Bronchial epithelial cell (primary cell): ENCODE data around the gene TMEM259. TPM values are rescaled to one million over a fixed set of nuclear protein-coding genes. Genes with fewer than 3 reads are reported as not detected.
A peak's percentile ranks its signal among the peaks of the same experiment; 100 is the strongest.

Experiments
- DNase-seq: peaks from one replicate; pipeline ENCODE4 v3.0.0-alpha.2; 2010; ENCODE audit warnings: low read depth
- FAIRE-seq: peaks from 2 replicates; lab custom pipeline; 2011; peaks lifted over from hg19 to GRCh38; lab: Jason Lieb, UNC
- H3K27me3 ChIP-seq: 2 replicates; pipeline ENCODE4 v1.5.1; 2011; ENCODE audit warnings: low read length; ENCODE audit not compliant: control insufficient read depth, insufficient read depth
- H3K36me3 ChIP-seq: 2 replicates; pipeline ENCODE4 v1.5.1; 2011; ENCODE audit warnings: low read length; ENCODE audit not compliant: control insufficient read depth, insufficient read depth
- H3K4me3 ChIP-seq: 2 replicates; pipeline ENCODE4 v1.5.1; 2011; ENCODE audit warnings: mild to moderate bottlenecking, low read depth, low read length, control low read depth
- CTCF ChIP-seq: IDR thresholded peaks from 2 replicates; pipeline ENCODE4 v1.5.1; 2011; ENCODE audit warnings: mild to moderate bottlenecking, moderate library complexity, low read length, control low read depth, inconsistent platforms; ENCODE audit not compliant: insufficient read depth, severe bottlenecking
- total RNA-seq: library from RNA; depleted of rRNA; stranded (reverse); fragments of >200 nt; gene quantifications from 2 replicates; pipeline ENCODE4 v1.2.1, GENCODE V29; 2014

Gene TMEM259
- total RNA-seq, 1 donor from 2014 or later = 54.8 TPM

DNA sequence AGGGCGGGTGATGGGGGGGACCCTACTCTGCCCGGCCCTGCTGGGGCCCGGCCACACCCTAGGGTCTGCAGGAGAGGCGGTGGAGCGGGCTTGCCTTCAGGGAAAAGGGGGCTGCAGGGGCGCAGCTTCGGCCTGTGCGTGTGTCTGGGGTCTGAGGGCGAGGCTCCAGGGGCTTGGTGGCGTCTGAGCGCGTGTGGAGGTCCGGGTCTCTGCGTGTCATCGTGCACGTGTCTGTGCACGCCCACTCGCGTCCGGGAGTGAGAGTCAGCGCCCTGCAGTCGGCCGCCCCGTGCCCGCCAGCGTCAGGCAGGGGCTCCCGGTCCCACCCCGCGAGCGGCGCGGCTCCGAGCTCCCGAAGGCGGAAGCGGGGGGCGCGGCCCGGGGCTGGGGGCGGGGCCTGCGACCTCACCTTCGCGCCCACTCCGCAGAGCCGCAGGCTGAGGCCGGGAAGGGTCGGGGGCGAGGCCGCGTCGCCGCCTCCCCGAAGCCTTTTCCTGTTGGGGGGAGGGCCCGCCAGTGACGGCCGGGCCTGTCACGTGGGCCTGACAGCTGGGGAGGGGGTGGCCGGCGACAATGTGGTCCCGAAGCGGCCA lies 45.9 kb upstream of the TMEM259 start, which contains the start of gene ARHGAP45:
Gene ARHGAP45, plus strand, starts transcription at position 420 of the 593 bp plus-strand sequence. CDS start 239 bp downstream, outside the sequence.
- no peaks in the 10 kb centered on the region for H3K36me3 ChIP-seq
- no peak for DNase-seq
- peak within 1 kb of the TSS; percentile 27 for H3K4me3 ChIP-seq
- H3K27me3 ChIP-seq = peaks cover 5% of the 10 kb centered on the region
- no peak for FAIRE-seq
- no peak for TF ChIP-seq CTCF

DNA sequence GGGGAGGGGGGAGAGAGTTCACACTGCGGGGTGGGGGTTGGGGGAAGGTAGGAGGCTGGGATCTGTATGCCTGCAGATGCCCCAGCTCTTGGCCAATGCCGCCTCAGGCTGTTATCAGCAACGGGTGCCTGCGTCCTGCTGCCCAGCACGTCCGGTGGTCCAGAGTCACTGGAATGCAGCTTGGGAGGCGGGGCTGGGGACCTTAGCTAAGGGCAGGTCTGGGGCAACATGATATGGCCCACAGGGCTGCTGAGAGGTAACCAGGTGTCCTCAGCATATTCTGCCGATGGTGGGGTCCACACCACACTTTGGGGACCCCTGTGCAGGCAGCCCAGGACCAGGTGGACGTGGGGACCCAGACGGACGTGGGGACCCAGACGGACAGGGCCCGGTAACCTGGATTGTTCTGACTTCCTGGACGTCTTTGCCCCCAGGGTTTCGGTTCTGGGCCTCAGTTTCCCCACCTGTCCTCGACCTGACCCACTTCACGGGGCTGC lies 45.4 kb upstream of the TMEM259 start:
- TF ChIP-seq CTCF = no peak
- no peak for DNase-seq
- no peak for FAIRE-seq
- Histone ChIP-seq H3K27me3 (peaks cover 5% of the 10 kb centered on the region), H3K36me3 (no peaks in the 10 kb centered on the region), H3K4me3 (no peak overlapping the region)

- Histone ChIP-seq H3K36me3 (no peaks in the 10 kb centered on the region), H3K27me3 (peaks cover 1% of the 10 kb centered on the region), H3K4me3 (no peak overlapping the region)
- FAIRE-seq (no peak), DNase-seq (peak; percentile 54)
- TF ChIP-seq CTCF = no peak
These were observed 44.7 kb upstream of the TMEM259 start for GRCh38 chr19:1065606-1066109.

- DNase-seq (peak; percentile 35), FAIRE-seq (no peak)
- Histone ChIP-seq H3K27me3 (no peaks in the 10 kb centered on the region), H3K4me3 (no peak overlapping the region), H3K36me3 (no peaks in the 10 kb centered on the region)
- peak; percentile 81 for TF ChIP-seq CTCF
These were observed 44.0 kb upstream of the TMEM259 start for GRCh38 chr19:1064661-1065605.

DNA sequence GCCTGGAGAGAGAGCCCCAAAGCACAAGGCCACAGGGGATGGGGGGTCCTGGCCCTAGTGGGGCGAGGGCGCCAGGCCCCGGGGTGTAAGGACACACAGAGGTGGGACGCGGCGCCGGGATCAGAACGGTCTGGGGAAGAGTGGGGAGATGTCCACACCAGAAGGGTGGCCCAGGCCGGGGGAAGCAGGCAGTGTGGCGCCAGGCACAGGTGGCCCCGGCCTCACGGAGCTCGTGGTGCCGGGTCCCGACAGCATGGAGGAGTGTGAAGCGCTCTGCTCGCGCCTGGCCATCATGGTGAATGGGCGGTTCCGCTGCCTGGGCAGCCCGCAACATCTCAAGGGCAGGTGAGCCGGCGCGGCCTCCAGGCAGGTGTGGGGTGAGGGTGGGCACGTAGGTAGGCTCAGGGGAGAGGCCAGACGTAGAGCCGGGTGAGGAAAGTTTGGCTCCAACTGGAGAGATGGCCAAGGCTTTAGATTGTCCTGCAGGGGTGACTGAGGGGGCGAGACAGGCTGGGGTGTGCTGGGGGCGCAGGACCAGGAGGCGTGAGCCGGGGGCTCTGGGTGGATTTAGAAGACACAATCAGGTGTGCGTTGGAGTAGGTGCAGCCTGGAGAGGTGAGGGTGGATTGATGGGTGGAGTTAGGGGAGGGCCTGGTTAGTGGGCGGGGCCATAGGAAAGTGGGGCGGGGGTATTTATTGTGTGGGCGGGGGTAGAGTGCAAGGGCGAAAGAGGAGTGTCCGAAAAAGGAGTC lies 43.2 kb upstream of the TMEM259 start:
- TF ChIP-seq CTCF = no peak
- Histone ChIP-seq H3K4me3 (no peak overlapping the region), H3K27me3 (no peaks in the 10 kb centered on the region), H3K36me3 (no peaks in the 10 kb centered on the region)
- DNase-seq (no peak), FAIRE-seq (no peak)
